Keratinocyte (primary cell): ENCODE measurements around the gene SEMA4D.

Experiments used
- EZH2 ChIP-seq: IDR thresholded peaks from one replicate; pipeline ENCODE4 v1.6.1; 2012; ENCODE audit warnings: inconsistent platforms, mild to moderate bottlenecking, low read length, moderate library complexity
- TF ChIP-seq, protein P1 (sequence below), 3 experiments: IDR thresholded peaks in 1 of 3; conservative IDR thresholded peaks in 1 of 3; optimal IDR thresholded peaks in 1 of 3; 2 replicates in 2 of 3; 3 replicates in 1 of 3; pipeline versions ENCODE3 to v1.5.1; 2011; ENCODE audit warnings: low read length in 3 of 3, mild to moderate bottlenecking in 3 of 3, moderate library complexity in 2 of 3, control low read depth in 1 of 3, inconsistent platforms in 1 of 3; ENCODE audit not compliant: insufficient read depth in 2 of 3; ENCODE audit errors: extremely low read depth in 1 of 3

GRCh38 chr9:89483592-89484474 is 14.1 kb downstream of the SEMA4D start:
- TF ChIP-seq, protein P1, sequence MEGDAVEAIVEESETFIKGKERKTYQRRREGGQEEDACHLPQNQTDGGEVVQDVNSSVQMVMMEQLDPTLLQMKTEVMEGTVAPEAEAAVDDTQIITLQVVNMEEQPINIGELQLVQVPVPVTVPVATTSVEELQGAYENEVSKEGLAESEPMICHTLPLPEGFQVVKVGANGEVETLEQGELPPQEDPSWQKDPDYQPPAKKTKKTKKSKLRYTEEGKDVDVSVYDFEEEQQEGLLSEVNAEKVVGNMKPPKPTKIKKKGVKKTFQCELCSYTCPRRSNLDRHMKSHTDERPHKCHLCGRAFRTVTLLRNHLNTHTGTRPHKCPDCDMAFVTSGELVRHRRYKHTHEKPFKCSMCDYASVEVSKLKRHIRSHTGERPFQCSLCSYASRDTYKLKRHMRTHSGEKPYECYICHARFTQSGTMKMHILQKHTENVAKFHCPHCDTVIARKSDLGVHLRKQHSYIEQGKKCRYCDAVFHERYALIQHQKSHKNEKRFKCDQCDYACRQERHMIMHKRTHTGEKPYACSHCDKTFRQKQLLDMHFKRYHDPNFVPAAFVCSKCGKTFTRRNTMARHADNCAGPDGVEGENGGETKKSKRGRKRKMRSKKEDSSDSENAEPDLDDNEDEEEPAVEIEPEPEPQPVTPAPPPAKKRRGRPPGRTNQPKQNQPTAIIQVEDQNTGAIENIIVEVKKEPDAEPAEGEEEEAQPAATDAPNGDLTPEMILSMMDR (optimal IDR thresholded peaks at IDR 0.05 in 1 of 3, IDR thresholded peaks at IDR 0.05 in 1 of 3, conservative IDR thresholded peaks at IDR 0.05 in 1 of 3; ENCODE audit: extremely low read depth in 1 of 3, insufficient read depth in 2 of 3, low read length in 3 of 3) = no peak
- no peak for TF ChIP-seq EZH2
